Keratinocyte (primary cell): ENCODE measurements around the gene ASCL2.

Source experiments
- EZH2 ChIP-seq: IDR thresholded peaks from one replicate; pipeline ENCODE4 v1.6.1; 2012; ENCODE audit warnings: inconsistent platforms, mild to moderate bottlenecking, low read length, moderate library complexity
- TF ChIP-seq, protein P1 (sequence below), 3 experiments: IDR thresholded peaks in 1 of 3; conservative IDR thresholded peaks in 1 of 3; optimal IDR thresholded peaks in 1 of 3; 2 replicates in 2 of 3; 3 replicates in 1 of 3; pipeline versions ENCODE3 to v1.5.1; 2011; ENCODE audit warnings: low read length in 3 of 3, mild to moderate bottlenecking in 3 of 3, moderate library complexity in 2 of 3, control low read depth in 1 of 3, inconsistent platforms in 1 of 3; ENCODE audit not compliant: insufficient read depth in 2 of 3; ENCODE audit errors: extremely low read depth in 1 of 3

DNA sequence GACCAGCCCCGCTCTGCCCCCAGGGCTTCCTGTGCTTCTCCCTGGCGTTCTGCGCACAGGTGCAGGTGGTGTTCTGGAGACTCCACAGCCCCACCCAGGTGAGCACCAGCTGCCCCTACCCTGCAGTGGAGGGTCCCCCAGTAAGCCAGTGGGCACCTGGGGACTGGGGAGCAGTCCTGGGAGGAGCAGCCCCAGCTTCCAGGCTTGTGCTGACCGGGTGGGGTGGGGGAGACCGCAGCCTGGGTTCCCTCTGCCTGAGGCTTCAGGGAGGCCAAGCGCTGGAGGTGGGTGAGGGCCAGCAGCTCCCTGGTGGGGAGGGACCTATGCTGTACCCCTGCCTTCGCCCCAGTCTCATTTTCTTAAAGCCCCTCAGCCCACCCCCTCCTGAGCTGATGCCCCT, 38.3 kb upstream of the ASCL2 start:
- TF ChIP-seq, protein P1, sequence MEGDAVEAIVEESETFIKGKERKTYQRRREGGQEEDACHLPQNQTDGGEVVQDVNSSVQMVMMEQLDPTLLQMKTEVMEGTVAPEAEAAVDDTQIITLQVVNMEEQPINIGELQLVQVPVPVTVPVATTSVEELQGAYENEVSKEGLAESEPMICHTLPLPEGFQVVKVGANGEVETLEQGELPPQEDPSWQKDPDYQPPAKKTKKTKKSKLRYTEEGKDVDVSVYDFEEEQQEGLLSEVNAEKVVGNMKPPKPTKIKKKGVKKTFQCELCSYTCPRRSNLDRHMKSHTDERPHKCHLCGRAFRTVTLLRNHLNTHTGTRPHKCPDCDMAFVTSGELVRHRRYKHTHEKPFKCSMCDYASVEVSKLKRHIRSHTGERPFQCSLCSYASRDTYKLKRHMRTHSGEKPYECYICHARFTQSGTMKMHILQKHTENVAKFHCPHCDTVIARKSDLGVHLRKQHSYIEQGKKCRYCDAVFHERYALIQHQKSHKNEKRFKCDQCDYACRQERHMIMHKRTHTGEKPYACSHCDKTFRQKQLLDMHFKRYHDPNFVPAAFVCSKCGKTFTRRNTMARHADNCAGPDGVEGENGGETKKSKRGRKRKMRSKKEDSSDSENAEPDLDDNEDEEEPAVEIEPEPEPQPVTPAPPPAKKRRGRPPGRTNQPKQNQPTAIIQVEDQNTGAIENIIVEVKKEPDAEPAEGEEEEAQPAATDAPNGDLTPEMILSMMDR (optimal IDR thresholded peaks at IDR 0.05 in 1 of 3, IDR thresholded peaks at IDR 0.05 in 1 of 3, conservative IDR thresholded peaks at IDR 0.05 in 1 of 3; ENCODE audit: extremely low read depth in 1 of 3, insufficient read depth in 2 of 3, low read length in 3 of 3), result no peak
- TF ChIP-seq EZH2, result no peak
